SU-DHL-6 (cell line): ENCODE results near the gene LDB2.

Experiments used
- H2AFZ ChIP-seq: fragments of 200-600 bp; sonication (generic); 2 replicates; pipeline ENCODE4 v1.6.1; 2014; ENCODE audit warnings: low read depth, mild to moderate bottlenecking, moderate library complexity, mixed read lengths, antibody characterized with exemption, low read length; ENCODE audit not compliant: severe bottlenecking
- H3F3A ChIP-seq: fragments of 200-600 bp; shearing (Covaris generic); 2 replicates; pipeline ENCODE4 v1.6.0; 2016; ENCODE audit warnings: antibody characterized with exemption, mild to moderate bottlenecking; ENCODE audit not compliant: insufficient read depth
- H3K27ac ChIP-seq: fragments of 200-600 bp; sonication (generic); 2 replicates; pipeline ENCODE4 v1.5.1; 2016; ENCODE audit warnings: low read depth, mild to moderate bottlenecking, low read length, moderate library complexity, mixed read lengths
- H3K27me3 ChIP-seq: fragments of 200-600 bp; sonication (generic), shearing (Covaris generic); 2 replicates; pipeline ENCODE4 v1.6.0; 2014; ENCODE audit warnings: mild to moderate bottlenecking, low read length
- H3K36me3 ChIP-seq: fragments of 200-600 bp; sonication (generic); 2 replicates; pipeline ENCODE4 v1.6.1; 2014; ENCODE audit warnings: mild to moderate bottlenecking, low read length, mixed read lengths
- H3K4me2 ChIP-seq: fragments of 300-600, 200-600 bp; shearing (Covaris generic), sonication (generic); 2 replicates; pipeline ENCODE4 v1.6.0; 2014; ENCODE audit warnings: low read length, low read depth, mild to moderate bottlenecking; ENCODE audit not compliant: poor library complexity, severe bottlenecking
- H3K4me3 ChIP-seq: fragments of 200-600 bp; sonication (generic); 2 replicates; pipeline ENCODE4 v1.5.1; 2014; ENCODE audit warnings: antibody characterized with exemption, low read length, mild to moderate bottlenecking, mixed read lengths; ENCODE audit not compliant: insufficient read depth, poor library complexity, severe bottlenecking
- H3K79me2 ChIP-seq: fragments of 200-600 bp; sonication (generic); 2 replicates; pipeline ENCODE4 v1.6.1; 2014; ENCODE audit warnings: mild to moderate bottlenecking, low read length, moderate library complexity; ENCODE audit not compliant: insufficient read depth
- H3K9ac ChIP-seq: fragments of 200-600 bp; sonication (generic); 2 replicates; pipeline ENCODE4 v1.7.0; 2014; ENCODE audit warnings: mild to moderate bottlenecking, low read length
- H3K9me2 ChIP-seq: fragments of 200-600 bp; sonication (generic); replicated peaks from 2 replicates; pipeline ENCODE4 v1.6.1; 2014; ENCODE audit warnings: low read length; ENCODE audit not compliant: insufficient read depth
- H3K9me3 ChIP-seq: fragments of 200-600 bp; sonication (generic); 2 replicates; pipeline ENCODE4 v1.6.1; 2014; ENCODE audit warnings: low read length, mixed read lengths; ENCODE audit not compliant: insufficient read depth
- H4K20me1 ChIP-seq: fragments of 200-600 bp; sonication (generic); 2 replicates; pipeline ENCODE4 v1.6.1; 2014; ENCODE audit warnings: low read depth, mild to moderate bottlenecking, antibody characterized with exemption, low read length, moderate library complexity, mixed read lengths
- CTCF ChIP-seq: fragments of 200-600 bp; sonication (generic); IDR thresholded peaks from one replicate; pipeline ENCODE4 v1.5.1; 2017; ENCODE audit warnings: antibody characterized with exemption, mild to moderate bottlenecking, low read length, moderate library complexity; ENCODE audit not compliant: insufficient read depth, poor library complexity, severe bottlenecking
- EZH2phosphoT487 ChIP-seq: fragments of 200-600 bp; sonication (generic), shearing (Covaris generic); conservative IDR thresholded peaks from 2 replicates; pipeline ENCODE4 v1.6.1; 2018; ENCODE audit warnings: mild to moderate bottlenecking, antibody characterized with exemption, low read length, moderate library complexity, mixed read lengths

The LDB2 gene

GRCh38 chr4:16585053-16585452, 313.4 kb downstream of the LDB2 start:
- Histone ChIP-seq H3K9ac (no peak overlapping the region), H3K9me2 (no peaks in the 10 kb centered on the region), H3K4me2 (no peak overlapping the region), H3K4me3 (no peak overlapping the region), H3K79me2 (no peaks in the 10 kb centered on the region), H3K9me3 (no peaks in the 10 kb centered on the region), H3K27me3 (no peaks in the 10 kb centered on the region), H3F3A (no peaks in the 10 kb centered on the region), H4K20me1 (no peaks in the 10 kb centered on the region), H3K27ac (no peak overlapping the region), H3K36me3 (no peaks in the 10 kb centered on the region), H2AFZ (no peak overlapping the region)
- TF ChIP-seq EZH2phosphoT487: no peak
- TF ChIP-seq CTCF: no peak

GRCh38 chr4:16583764-16584163, 314.7 kb downstream of the LDB2 start:
- no peak overlapping the region for H3K4me3 ChIP-seq
- H4K20me1 ChIP-seq: no peaks in the 10 kb centered on the region
- no peak overlapping the region for H3K9ac ChIP-seq
- no peak for TF ChIP-seq EZH2phosphoT487
- no peaks in the 10 kb centered on the region for H3K9me3 ChIP-seq
- no peaks in the 10 kb centered on the region for H3K36me3 ChIP-seq
- no peaks in the 10 kb centered on the region for H3K79me2 ChIP-seq
- no peak overlapping the region for H3K27ac ChIP-seq
- no peaks in the 10 kb centered on the region for H3K9me2 ChIP-seq
- H2AFZ ChIP-seq: no peak overlapping the region
- no peak overlapping the region for H3K4me2 ChIP-seq
- no peaks in the 10 kb centered on the region for H3K27me3 ChIP-seq
- no peaks in the 10 kb centered on the region for H3F3A ChIP-seq

GRCh38 chr4:16582526-16582925, 315.9 kb downstream of the LDB2 start:
- Histone ChIP-seq H3K27me3 (no peaks in the 10 kb centered on the region), H4K20me1 (no peaks in the 10 kb centered on the region), H3K9me3 (no peaks in the 10 kb centered on the region), H3K9me2 (no peaks in the 10 kb centered on the region), H3K4me3 (no peak overlapping the region), H3K36me3 (no peaks in the 10 kb centered on the region), H3K79me2 (no peaks in the 10 kb centered on the region), H3K4me2 (no peak overlapping the region), H3K9ac (no peak overlapping the region), H3F3A (no peaks in the 10 kb centered on the region), H3K27ac (no peak overlapping the region), H2AFZ (no peak overlapping the region)
- no peak for TF ChIP-seq CTCF
- TF ChIP-seq EZH2phosphoT487: no peak

- H3K9me3 ChIP-seq: no peaks in the 10 kb centered on the region
- no peak overlapping the region for H3K4me2 ChIP-seq
- no peak overlapping the region for H2AFZ ChIP-seq
- no peaks in the 10 kb centered on the region for H3K36me3 ChIP-seq
- no peaks in the 10 kb centered on the region for H3K9me2 ChIP-seq
- H3K4me3 ChIP-seq: no peak overlapping the region
- H3K27me3 ChIP-seq: no peaks in the 10 kb centered on the region
- no peaks in the 10 kb centered on the region for H3K79me2 ChIP-seq
- no peak overlapping the region for H3K27ac ChIP-seq
- no peaks in the 10 kb centered on the region for H4K20me1 ChIP-seq
- H3K9ac ChIP-seq: no peak overlapping the region
- H3F3A ChIP-seq: no peaks in the 10 kb centered on the region
- TF ChIP-seq EZH2phosphoT487: no peak
- TF ChIP-seq CTCF: no peak
Measured at GRCh38 chr4:16582036-16582435, 316.4 kb downstream of the LDB2 start.
